Thoracic aorta (tissue), 2 donors: ENCODE data around the gene ENOX1. TPM values are rescaled to one million over a fixed set of nuclear protein-coding genes. Genes with fewer than 3 reads are reported as not detected.

ENCODE experiments used
- ATAC-seq: fragments of 150-250 bp; one replicate; pipeline ENCODE4 v1.8.0; 2017; ENCODE audit warnings: low read depth; ENCODE audit not compliant: insufficient number of reproducible peaks, low FRiP score
- DNase-seq: peaks from one replicate; pipeline ENCODE4 v3.0.0-alpha.2; 2020; ENCODE audit warnings: low spot score
- H3K27ac ChIP-seq, 2 donors: fragments of 200-600 bp; sonication (generic); 1 replicate in 1 of 2; 2 replicates in 1 of 2; pipeline ENCODE4 v1.5.1; 2016; ENCODE audit warnings: mild to moderate bottlenecking in 2 of 2, moderate library complexity in 2 of 2
- H3K27me3 ChIP-seq: fragments of 200-600 bp; sonication (generic); replicated peaks from 2 replicates; pipeline ENCODE4 v1.6.0; 2016; ENCODE audit warnings: mild to moderate bottlenecking; ENCODE audit not compliant: insufficient read depth
- H3K36me3 ChIP-seq: fragments of 200-600 bp; sonication (generic); one replicate; pipeline ENCODE4 v1.5.1; 2016
- H3K4me1 ChIP-seq, 2 donors: fragments of 200-600 bp; sonication (generic); 1 replicate in 1 of 2; 2 replicates in 1 of 2; pipeline versions ENCODE4 v1.5.1 to v1.6.0; 2016; ENCODE audit warnings: low read depth in 2 of 2, mild to moderate bottlenecking in 1 of 2; ENCODE audit not compliant: control insufficient read depth in 1 of 2
- H3K4me3 ChIP-seq: fragments of 200-600 bp; sonication (generic); 2 replicates; pipeline ENCODE4 v1.5.1; 2016; ENCODE audit warnings: mild to moderate bottlenecking
- H3K9me3 ChIP-seq: fragments of 200-600 bp; sonication (generic); 2 replicates; pipeline ENCODE4 v1.5.1; 2016
- total RNA-seq, 2 donors: library from RNA; depleted of rRNA; stranded (reverse); fragments of >200 nt; gene quantifications; one replicate each; pipeline versions ENCODE4 v1.1.0 to v1.2.3, GENCODE V29; 2016
- TF ChIP-seq, protein P1 (sequence below): fragments of 200-600 bp; sonication (generic); IDR thresholded peaks from one replicate; pipeline ENCODE4 v1.5.1; 2019; ENCODE audit warnings: antibody characterized with exemption

ENOX1 gene
- total RNA-seq, 2 donors from 2014 or later = 0.41 to 2.3 TPM

DNA sequence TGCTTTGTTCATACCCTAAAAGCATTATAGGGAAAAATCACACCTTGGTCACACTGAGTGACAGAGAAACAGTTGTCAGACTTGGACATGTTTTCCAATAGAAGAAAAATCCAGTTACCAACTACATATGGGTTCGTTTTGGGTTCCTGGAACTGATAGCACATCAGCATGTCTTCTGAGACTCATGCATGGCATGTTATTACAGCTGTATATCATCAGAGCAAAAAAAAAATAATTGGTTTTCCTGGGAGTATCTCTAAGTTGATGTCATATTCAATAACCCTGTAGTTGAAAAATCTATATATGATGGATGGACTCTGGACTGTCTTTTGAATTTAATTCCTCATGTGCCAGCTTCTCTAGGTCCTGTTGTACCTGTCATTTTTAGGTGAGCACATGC lies 551.7 kb downstream of the ENOX1 start:
- no peak overlapping the region for H3K4me3 ChIP-seq
- no peaks in the 10 kb centered on the region for H3K9me3 ChIP-seq
- H3K36me3 ChIP-seq = no peaks in the 10 kb centered on the region
- H3K4me1 ChIP-seq = no peaks in the 10 kb centered on the region
- TF ChIP-seq, protein P1, sequence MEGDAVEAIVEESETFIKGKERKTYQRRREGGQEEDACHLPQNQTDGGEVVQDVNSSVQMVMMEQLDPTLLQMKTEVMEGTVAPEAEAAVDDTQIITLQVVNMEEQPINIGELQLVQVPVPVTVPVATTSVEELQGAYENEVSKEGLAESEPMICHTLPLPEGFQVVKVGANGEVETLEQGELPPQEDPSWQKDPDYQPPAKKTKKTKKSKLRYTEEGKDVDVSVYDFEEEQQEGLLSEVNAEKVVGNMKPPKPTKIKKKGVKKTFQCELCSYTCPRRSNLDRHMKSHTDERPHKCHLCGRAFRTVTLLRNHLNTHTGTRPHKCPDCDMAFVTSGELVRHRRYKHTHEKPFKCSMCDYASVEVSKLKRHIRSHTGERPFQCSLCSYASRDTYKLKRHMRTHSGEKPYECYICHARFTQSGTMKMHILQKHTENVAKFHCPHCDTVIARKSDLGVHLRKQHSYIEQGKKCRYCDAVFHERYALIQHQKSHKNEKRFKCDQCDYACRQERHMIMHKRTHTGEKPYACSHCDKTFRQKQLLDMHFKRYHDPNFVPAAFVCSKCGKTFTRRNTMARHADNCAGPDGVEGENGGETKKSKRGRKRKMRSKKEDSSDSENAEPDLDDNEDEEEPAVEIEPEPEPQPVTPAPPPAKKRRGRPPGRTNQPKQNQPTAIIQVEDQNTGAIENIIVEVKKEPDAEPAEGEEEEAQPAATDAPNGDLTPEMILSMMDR = no peak
- H3K27me3 ChIP-seq = no peaks in the 10 kb centered on the region
- no peak overlapping the region for H3K27ac ChIP-seq
- DNase-seq = no peak
- ATAC-seq = no peak

GRCh38 chr13:43232873-43233265 lies 553.9 kb downstream of the ENOX1 start:
- H3K4me1 ChIP-seq = no peaks in the 10 kb centered on the region
- DNase-seq (no peak), ATAC-seq (no peak)
- no peaks in the 10 kb centered on the region for H3K27me3 ChIP-seq
- H3K9me3 ChIP-seq = no peaks in the 10 kb centered on the region
- TF ChIP-seq, protein P1 = no peak
- no peak overlapping the region for H3K4me3 ChIP-seq
- H3K36me3 ChIP-seq = no peaks in the 10 kb centered on the region
- H3K27ac ChIP-seq = no peak overlapping the region

DNA sequence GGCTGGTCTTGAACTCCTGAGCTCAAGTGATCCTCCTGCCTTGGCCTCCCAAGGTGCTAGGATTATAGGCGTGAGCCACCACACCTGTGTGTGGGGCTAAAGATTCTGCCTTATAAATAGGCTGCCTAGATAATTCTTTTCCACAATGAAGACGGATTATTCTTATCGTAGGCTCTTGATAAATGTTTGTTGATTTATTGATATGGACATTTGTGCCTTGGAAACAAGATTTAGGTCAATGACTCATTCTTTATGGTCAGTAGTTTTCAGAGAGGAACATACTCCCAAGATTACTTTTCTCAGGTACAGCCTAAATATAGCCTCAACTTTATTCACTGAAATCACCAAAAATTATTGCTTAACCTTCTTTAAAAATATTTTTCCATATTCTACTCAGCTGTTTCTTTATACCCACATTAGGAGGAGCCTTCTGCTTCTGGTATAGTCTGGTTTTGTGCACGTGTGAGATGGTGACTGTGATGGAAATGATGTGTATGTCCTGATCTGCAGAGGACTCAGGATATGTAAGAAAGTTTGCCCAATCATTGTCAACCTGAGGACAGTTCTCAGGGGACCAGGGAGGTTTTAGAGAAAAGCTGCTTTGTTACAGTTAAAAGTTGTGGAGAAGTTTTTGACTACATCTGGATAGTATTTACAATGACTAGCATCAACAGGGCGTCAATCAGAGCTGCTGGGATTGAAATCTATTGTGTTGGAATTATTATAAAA lies 554.5 kb downstream of the ENOX1 start:
- no peak for ATAC-seq
- TF ChIP-seq, protein P1 = no peak
- no peak overlapping the region for H3K27ac ChIP-seq
- no peaks in the 10 kb centered on the region for H3K27me3 ChIP-seq
- no peak overlapping the region for H3K4me3 ChIP-seq
- no peaks in the 10 kb centered on the region for H3K36me3 ChIP-seq
- H3K4me1 ChIP-seq = no peaks in the 10 kb centered on the region
- no peaks in the 10 kb centered on the region for H3K9me3 ChIP-seq
- DNase-seq = no peak

GRCh38 chr13:43230989-43231388 lies 555.8 kb downstream of the ENOX1 start:
- no peaks in the 10 kb centered on the region for H3K9me3 ChIP-seq
- no peak overlapping the region for H3K27ac ChIP-seq
- H3K4me3 ChIP-seq = no peak overlapping the region
- TF ChIP-seq, protein P1 = no peak
- H3K36me3 ChIP-seq = no peaks in the 10 kb centered on the region
- DNase-seq (no peak), ATAC-seq (no peak)
- no peaks in the 10 kb centered on the region for H3K4me1 ChIP-seq
- H3K27me3 ChIP-seq = no peaks in the 10 kb centered on the region

DNA sequence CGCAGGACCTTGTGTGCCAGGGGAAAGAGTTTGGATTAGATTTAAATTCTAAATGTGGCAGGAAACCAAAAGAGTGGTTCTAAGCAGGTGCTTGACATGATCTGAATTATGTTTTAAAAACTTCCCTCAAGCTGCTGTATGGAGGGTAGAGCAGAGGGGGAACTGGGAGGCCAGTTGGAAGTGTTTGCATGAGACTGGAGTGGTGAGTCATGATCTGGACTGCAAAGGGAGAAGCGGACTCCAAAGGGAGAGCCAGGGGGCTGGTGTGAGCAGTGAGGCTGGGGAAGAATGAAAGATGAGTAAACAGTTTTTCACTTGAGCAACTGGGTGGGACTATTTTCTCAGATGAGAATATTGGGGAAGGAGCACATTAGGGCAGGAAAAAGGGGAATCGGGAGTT lies 557.3 kb downstream of the ENOX1 start:
- H3K4me3 ChIP-seq = no peak overlapping the region
- no peaks in the 10 kb centered on the region for H3K27me3 ChIP-seq
- H3K36me3 ChIP-seq = no peaks in the 10 kb centered on the region
- DNase-seq (no peak), ATAC-seq (no peak)
- no peaks in the 10 kb centered on the region for H3K4me1 ChIP-seq
- TF ChIP-seq, protein P1 = no peak
- H3K27ac ChIP-seq = no peak overlapping the region
- H3K9me3 ChIP-seq = no peaks in the 10 kb centered on the region
